MM.1S (cell line): ENCODE measurements around the gene PLEK.
"Not testable (repeated sequence)": the region's sequence is repeated elsewhere in the genome, so short reads cannot be mapped to it uniquely, and the experiment has no call there.

Experiments used
- DNase-seq: peaks from one replicate; pipeline ENCODE4 v3.0.0-alpha.2; 2015
- H2AFZ ChIP-seq: fragments of 300-600 bp; sonication (generic); 2 replicates; pipeline ENCODE4 v1.6.0; 2016; ENCODE audit warnings: antibody characterized with exemption, low read length
- H3F3A ChIP-seq: fragments of 300-600 bp; sonication (generic); 2 replicates; pipeline ENCODE4 v1.6.1; 2016; ENCODE audit warnings: mild to moderate bottlenecking, antibody characterized with exemption, low read length, moderate library complexity, mixed read lengths; ENCODE audit not compliant: insufficient read depth
- H3K27ac ChIP-seq: fragments of 300-600 bp; sonication (generic); 2 replicates; pipeline ENCODE4 v1.5.1; 2016; ENCODE audit warnings: mild to moderate bottlenecking, low read length
- H3K27me3 ChIP-seq: fragments of 300-600 bp; sonication (generic); replicated peaks from 2 replicates; pipeline ENCODE4 v1.6.0; 2016; ENCODE audit warnings: low read length; ENCODE audit not compliant: insufficient read depth
- H3K36me3 ChIP-seq: fragments of 300-600 bp; sonication (generic); replicated peaks from 2 replicates; pipeline ENCODE4 v1.6.1; 2016; ENCODE audit warnings: mild to moderate bottlenecking, low read length, mixed read lengths; ENCODE audit not compliant: insufficient read depth
- H3K4me1 ChIP-seq: fragments of 300-600 bp; sonication (generic); 2 replicates; pipeline ENCODE4 v1.6.1; 2016; ENCODE audit warnings: low read length, mixed read lengths
- H3K4me2 ChIP-seq: fragments of 300-600 bp; sonication (generic); 2 replicates; pipeline ENCODE4 v1.6.0; 2016; ENCODE audit warnings: low read depth, low read length
- H3K4me3 ChIP-seq: fragments of 300-600 bp; sonication (generic); 2 replicates; pipeline ENCODE4 v1.5.1; 2016; ENCODE audit warnings: low read length, mixed read lengths
- H3K79me2 ChIP-seq: fragments of 300-600 bp; sonication (generic); 2 replicates; pipeline ENCODE4 v1.6.1; 2016; ENCODE audit warnings: mixed run types, low read length, mixed read lengths
- H3K9ac ChIP-seq: fragments of 300-600 bp; sonication (generic); 2 replicates; pipeline ENCODE4 v1.6.1; 2016; ENCODE audit warnings: low read length, mixed read lengths
- H3K9me2 ChIP-seq: fragments of 300-600 bp; sonication (generic); replicated peaks from 2 replicates; pipeline ENCODE4 v1.6.1; 2016; ENCODE audit warnings: mild to moderate bottlenecking, low read length, mixed read lengths; ENCODE audit not compliant: insufficient read depth
- H3K9me3 ChIP-seq: fragments of 300-600 bp; sonication (generic); replicated peaks from 2 replicates; pipeline ENCODE4 v1.6.1; 2016; ENCODE audit warnings: mild to moderate bottlenecking, low read length, mixed read lengths; ENCODE audit not compliant: insufficient read depth
- H4K20me1 ChIP-seq: fragments of 300-600 bp; sonication (generic); 2 replicates; pipeline ENCODE4 v1.6.1; 2016; ENCODE audit warnings: mild to moderate bottlenecking, low read length, moderate library complexity, mixed read lengths; ENCODE audit not compliant: insufficient read depth
- EZH2 ChIP-seq: fragments of 300-600 bp; sonication (generic); optimal IDR thresholded peaks from 2 replicates; pipeline ENCODE3; 2017; ENCODE audit warnings: low read depth, mild to moderate bottlenecking, antibody characterized with exemption, low read length, mixed read lengths
- EZH2phosphoT487 ChIP-seq: fragments of 300-600 bp; sonication (generic); IDR thresholded peaks from 2 replicates; pipeline ENCODE4 v1.6.1; 2018; ENCODE audit warnings: antibody characterized with exemption, low read length
- TF ChIP-seq, protein P1 (sequence below): fragments of 300-600 bp; sonication (generic); IDR thresholded peaks from 2 replicates; pipeline ENCODE4 v1.5.1; 2016; ENCODE audit warnings: antibody characterized with exemption, low read length, mixed read lengths

The PLEK gene

DNA sequence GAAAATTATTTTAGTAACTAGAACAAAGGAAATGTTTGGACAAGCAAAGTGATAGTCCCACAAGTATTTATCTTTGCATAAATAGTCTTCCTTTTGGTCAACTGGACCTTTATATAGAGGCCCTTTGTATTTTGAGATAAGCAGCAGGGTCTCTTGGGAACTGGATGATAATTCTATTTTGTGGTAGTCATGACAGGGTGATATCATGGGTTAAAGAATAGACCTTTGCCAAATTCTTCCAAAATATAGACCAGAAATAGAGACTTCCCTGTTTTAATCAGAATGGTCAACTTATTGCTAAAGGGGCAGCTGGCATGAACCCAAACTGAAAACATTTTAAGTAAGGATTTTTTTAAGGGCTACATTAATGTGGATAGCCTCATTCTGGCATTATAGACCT, 10.5 kb downstream of the PLEK start:
- Histone ChIP-seq H3K9me3 (no peaks in the 10 kb centered on the region), H3K4me2 (no peak overlapping the region), H3F3A (no peaks in the 10 kb centered on the region), H3K36me3 (no peaks in the 10 kb centered on the region), H4K20me1 (no peaks in the 10 kb centered on the region), H3K79me2 (peaks cover 68% of the 10 kb centered on the region), H3K9me2 (no peaks in the 10 kb centered on the region), H3K27ac (no peak overlapping the region), H3K4me3 (no peak overlapping the region), H3K27me3 (no peaks in the 10 kb centered on the region), H3K4me1 (peaks cover 8% of the 10 kb centered on the region), H3K9ac (no peak overlapping the region), H2AFZ (no peak overlapping the region)
- no peak for TF ChIP-seq EZH2
- no peak for TF ChIP-seq EZH2phosphoT487
- TF ChIP-seq, protein P1, sequence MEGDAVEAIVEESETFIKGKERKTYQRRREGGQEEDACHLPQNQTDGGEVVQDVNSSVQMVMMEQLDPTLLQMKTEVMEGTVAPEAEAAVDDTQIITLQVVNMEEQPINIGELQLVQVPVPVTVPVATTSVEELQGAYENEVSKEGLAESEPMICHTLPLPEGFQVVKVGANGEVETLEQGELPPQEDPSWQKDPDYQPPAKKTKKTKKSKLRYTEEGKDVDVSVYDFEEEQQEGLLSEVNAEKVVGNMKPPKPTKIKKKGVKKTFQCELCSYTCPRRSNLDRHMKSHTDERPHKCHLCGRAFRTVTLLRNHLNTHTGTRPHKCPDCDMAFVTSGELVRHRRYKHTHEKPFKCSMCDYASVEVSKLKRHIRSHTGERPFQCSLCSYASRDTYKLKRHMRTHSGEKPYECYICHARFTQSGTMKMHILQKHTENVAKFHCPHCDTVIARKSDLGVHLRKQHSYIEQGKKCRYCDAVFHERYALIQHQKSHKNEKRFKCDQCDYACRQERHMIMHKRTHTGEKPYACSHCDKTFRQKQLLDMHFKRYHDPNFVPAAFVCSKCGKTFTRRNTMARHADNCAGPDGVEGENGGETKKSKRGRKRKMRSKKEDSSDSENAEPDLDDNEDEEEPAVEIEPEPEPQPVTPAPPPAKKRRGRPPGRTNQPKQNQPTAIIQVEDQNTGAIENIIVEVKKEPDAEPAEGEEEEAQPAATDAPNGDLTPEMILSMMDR, result no peak
- no peak for DNase-seq

DNA sequence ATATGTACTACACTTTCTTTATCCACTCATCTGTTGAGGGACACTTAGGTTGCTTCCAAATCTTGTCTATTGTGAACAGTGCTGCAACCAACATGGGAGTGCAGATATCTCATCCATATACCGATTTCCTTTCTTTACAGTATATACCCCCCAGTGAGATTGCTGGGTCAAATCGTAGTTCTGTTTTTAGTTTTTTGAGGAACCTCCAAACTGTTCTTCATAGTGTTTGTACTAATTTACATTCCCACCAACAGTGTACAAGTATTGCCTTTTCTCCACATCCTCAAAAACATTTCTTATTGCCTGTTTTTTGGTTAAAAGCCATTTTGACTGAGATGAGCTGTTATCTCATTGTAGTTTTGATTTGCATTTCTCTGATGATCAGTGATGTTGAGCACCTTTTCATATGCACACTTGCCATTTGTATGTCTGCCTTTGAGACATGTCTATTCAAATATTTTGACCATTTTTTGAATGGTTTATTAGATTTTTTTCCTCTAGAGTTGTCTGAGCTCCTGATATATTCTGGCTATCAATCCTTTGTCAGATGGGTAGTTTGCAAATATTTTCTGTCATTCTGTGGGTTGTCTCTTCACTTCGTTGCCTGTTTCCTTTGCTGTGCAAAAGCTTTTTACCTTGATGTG, 12.2 kb downstream of the PLEK start:
- no peak for DNase-seq
- no peaks in the 10 kb centered on the region for H3K4me1 ChIP-seq
- H3F3A ChIP-seq, result no peaks in the 10 kb centered on the region
- H3K9me3 ChIP-seq, result no peaks in the 10 kb centered on the region
- no peaks in the 10 kb centered on the region for H3K27me3 ChIP-seq
- no peaks in the 10 kb centered on the region for H3K36me3 ChIP-seq
- H4K20me1 ChIP-seq, result no peaks in the 10 kb centered on the region
- H3K9me2 ChIP-seq, result no peaks in the 10 kb centered on the region
- no peak overlapping the region for H3K4me2 ChIP-seq
- H3K4me3 ChIP-seq, result no peak overlapping the region
- no peak overlapping the region for H3K9ac ChIP-seq
- no peak overlapping the region for H2AFZ ChIP-seq
- H3K79me2 ChIP-seq, result peaks cover 53% of the 10 kb centered on the region
- H3K27ac ChIP-seq, result no peak overlapping the region
- TF ChIP-seq EZH2phosphoT487, result no peak
- TF ChIP-seq, protein P1, result no peak
- TF ChIP-seq EZH2, result no peak

DNA sequence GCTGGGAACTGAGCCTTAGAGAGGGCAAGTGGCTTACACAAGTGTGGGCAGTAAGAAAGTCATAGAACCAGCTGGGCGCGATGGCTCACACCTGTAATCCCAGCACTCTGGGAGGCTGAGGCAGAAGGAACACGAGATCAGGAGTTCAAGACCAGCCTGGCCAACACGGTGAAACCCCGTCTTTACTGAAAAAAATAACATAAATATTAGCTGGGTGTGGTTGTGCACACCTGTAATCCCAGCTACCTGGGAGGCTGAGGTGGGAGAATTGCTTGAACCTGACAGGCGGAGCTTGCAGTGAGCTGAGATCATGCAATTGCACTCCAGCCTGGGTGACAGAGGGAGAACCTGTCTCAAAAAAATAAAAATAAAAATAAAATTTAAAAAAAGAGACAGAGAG, 13.7 kb downstream of the PLEK start:
- not testable (repeated sequence) for H3K4me2 ChIP-seq, H3K4me1 ChIP-seq, H3F3A ChIP-seq, H3K9ac ChIP-seq, H2AFZ ChIP-seq, H4K20me1 ChIP-seq, H3K4me3 ChIP-seq, H3K36me3 ChIP-seq, H3K27ac ChIP-seq, H3K27me3 ChIP-seq, H3K9me2 ChIP-seq, H3K9me3 ChIP-seq, DNase-seq
- peaks cover 43% of the 10 kb centered on the region for H3K79me2 ChIP-seq

DNA sequence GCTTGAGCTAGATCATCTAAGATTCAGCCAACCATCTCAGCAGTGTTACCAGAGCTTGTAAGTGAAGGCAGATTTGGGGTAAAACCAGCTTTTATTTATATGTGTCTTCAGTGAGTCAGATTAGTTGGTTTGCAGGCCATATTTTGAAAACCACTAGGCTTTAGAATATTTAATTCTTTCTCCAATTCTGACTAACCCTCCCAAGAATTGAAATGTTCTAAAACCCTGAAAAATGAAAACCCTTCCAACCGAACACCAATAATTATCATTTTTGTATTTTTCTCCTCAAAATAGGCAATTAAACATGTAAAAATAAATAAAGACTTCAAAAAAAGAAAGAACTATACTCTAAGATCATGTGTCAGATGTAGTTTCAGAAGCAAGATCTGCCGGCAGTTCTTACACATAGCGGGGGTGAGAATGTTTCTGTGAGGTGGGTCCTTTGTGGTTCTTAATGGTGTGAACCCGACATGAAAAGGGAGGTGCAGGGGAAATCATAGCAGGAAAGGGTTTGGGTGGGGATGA, 14.2 kb downstream of the PLEK start:
- Histone ChIP-seq H3K9me3 (no peaks in the 10 kb centered on the region), H3F3A (no peaks in the 10 kb centered on the region), H3K27me3 (no peaks in the 10 kb centered on the region), H3K4me3 (no peak overlapping the region), H3K9ac (no peak overlapping the region), H3K27ac (no peak overlapping the region), H4K20me1 (no peaks in the 10 kb centered on the region), H3K36me3 (no peaks in the 10 kb centered on the region), H2AFZ (no peak overlapping the region), H3K79me2 (peaks cover 38% of the 10 kb centered on the region), H3K9me2 (no peaks in the 10 kb centered on the region), H3K4me2 (no peak overlapping the region), H3K4me1 (no peaks in the 10 kb centered on the region)
- DNase-seq, result no peak
- no peak for TF ChIP-seq EZH2
- TF ChIP-seq EZH2phosphoT487, result no peak
- TF ChIP-seq, protein P1, result no peak
